ENCODE results near the gene NLRC4. TPM values are rescaled to one million over a fixed set of nuclear protein-coding genes. Genes with fewer than 3 reads are reported as not detected.

Gene NLRC4
- total and polyA plus RNA-seq, 2 of the 8 experiments (the other 6 are each of a cell fraction or from before 2014, with no cell fraction given), result not detected

DNA sequence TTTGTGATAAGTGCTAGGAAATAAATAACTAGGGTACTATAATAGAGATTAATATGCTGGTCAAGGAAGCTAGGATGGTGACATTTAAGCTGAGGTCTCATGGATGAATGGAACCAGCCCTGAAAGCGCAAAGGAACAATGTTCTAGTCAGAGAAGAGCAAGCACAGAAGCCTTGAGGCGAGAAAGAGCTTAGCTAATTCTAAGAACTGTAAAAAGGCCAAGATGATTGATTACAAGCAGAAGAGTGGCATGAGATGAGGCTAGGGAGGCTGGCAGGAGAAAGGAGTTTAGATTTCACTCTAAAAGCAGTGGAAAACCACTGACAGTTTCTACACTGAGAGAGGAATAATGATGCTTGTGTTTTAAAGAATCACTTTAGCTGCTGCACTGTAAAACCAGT lies 9.6 kb upstream of the NLRC4 start (continued):
- TF ChIP-seq, protein P1, sequence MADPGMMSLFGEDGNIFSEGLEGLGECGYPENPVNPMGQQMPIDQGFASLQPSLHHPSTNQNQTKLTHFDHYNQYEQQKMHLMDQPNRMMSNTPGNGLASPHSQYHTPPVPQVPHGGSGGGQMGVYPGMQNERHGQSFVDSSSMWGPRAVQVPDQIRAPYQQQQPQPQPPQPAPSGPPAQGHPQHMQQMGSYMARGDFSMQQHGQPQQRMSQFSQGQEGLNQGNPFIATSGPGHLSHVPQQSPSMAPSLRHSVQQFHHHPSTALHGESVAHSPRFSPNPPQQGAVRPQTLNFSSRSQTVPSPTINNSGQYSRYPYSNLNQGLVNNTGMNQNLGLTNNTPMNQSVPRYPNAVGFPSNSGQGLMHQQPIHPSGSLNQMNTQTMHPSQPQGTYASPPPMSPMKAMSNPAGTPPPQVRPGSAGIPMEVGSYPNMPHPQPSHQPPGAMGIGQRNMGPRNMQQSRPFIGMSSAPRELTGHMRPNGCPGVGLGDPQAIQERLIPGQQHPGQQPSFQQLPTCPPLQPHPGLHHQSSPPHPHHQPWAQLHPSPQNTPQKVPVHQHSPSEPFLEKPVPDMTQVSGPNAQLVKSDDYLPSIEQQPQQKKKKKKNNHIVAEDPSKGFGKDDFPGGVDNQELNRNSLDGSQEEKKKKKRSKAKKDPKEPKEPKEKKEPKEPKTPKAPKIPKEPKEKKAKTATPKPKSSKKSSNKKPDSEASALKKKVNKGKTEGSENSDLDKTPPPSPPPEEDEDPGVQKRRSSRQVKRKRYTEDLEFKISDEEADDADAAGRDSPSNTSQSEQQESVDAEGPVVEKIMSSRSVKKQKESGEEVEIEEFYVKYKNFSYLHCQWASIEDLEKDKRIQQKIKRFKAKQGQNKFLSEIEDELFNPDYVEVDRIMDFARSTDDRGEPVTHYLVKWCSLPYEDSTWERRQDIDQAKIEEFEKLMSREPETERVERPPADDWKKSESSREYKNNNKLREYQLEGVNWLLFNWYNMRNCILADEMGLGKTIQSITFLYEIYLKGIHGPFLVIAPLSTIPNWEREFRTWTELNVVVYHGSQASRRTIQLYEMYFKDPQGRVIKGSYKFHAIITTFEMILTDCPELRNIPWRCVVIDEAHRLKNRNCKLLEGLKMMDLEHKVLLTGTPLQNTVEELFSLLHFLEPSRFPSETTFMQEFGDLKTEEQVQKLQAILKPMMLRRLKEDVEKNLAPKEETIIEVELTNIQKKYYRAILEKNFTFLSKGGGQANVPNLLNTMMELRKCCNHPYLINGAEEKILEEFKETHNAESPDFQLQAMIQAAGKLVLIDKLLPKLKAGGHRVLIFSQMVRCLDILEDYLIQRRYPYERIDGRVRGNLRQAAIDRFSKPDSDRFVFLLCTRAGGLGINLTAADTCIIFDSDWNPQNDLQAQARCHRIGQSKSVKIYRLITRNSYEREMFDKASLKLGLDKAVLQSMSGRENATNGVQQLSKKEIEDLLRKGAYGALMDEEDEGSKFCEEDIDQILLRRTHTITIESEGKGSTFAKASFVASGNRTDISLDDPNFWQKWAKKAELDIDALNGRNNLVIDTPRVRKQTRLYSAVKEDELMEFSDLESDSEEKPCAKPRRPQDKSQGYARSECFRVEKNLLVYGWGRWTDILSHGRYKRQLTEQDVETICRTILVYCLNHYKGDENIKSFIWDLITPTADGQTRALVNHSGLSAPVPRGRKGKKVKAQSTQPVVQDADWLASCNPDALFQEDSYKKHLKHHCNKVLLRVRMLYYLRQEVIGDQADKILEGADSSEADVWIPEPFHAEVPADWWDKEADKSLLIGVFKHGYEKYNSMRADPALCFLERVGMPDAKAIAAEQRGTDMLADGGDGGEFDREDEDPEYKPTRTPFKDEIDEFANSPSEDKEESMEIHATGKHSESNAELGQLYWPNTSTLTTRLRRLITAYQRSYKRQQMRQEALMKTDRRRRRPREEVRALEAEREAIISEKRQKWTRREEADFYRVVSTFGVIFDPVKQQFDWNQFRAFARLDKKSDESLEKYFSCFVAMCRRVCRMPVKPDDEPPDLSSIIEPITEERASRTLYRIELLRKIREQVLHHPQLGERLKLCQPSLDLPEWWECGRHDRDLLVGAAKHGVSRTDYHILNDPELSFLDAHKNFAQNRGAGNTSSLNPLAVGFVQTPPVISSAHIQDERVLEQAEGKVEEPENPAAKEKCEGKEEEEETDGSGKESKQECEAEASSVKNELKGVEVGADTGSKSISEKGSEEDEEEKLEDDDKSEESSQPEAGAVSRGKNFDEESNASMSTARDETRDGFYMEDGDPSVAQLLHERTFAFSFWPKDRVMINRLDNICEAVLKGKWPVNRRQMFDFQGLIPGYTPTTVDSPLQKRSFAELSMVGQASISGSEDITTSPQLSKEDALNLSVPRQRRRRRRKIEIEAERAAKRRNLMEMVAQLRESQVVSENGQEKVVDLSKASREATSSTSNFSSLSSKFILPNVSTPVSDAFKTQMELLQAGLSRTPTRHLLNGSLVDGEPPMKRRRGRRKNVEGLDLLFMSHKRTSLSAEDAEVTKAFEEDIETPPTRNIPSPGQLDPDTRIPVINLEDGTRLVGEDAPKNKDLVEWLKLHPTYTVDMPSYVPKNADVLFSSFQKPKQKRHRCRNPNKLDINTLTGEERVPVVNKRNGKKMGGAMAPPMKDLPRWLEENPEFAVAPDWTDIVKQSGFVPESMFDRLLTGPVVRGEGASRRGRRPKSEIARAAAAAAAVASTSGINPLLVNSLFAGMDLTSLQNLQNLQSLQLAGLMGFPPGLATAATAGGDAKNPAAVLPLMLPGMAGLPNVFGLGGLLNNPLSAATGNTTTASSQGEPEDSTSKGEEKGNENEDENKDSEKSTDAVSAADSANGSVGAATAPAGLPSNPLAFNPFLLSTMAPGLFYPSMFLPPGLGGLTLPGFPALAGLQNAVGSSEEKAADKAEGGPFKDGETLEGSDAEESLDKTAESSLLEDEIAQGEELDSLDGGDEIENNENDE (IDR thresholded peaks at IDR 0.05; ENCODE audit: insufficient replicate concordance, low read length), result no peak
- no peak for TF ChIP-seq SAP30 (IDR thresholded peaks at IDR 0.05; ENCODE audit: insufficient read depth, insufficient replicate concordance, low read length)
- TF ChIP-seq CEBPB (IDR thresholded peaks at IDR 0.05; ENCODE audit: low read depth, low read length), result no peak
- no peak for TF ChIP-seq CTBP2 (IDR thresholded peaks at IDR 0.05; ENCODE audit: borderline replicate concordance, insufficient read depth, insufficient read length, low read length)
- no peak for TF ChIP-seq RBBP5 (IDR thresholded peaks at IDR 0.05; ENCODE audit: borderline replicate concordance, low read depth, low read length)
- TF ChIP-seq GTF2F1 (IDR thresholded peaks at IDR 0.05; ENCODE audit: borderline replicate concordance, low read depth, low read length), result no peak
- TF ChIP-seq EP300 (IDR thresholded peaks at IDR 0.05; ENCODE audit: borderline replicate concordance in 1 of 2, low read depth in 2 of 2, low read length in 2 of 2), result no peak
- TF ChIP-seq TCF12 (IDR thresholded peaks at IDR 0.05; ENCODE audit: low read depth, low read length), result no peak
- no peak for TF ChIP-seq TAF1 (IDR thresholded peaks at IDR 0.05; ENCODE audit: low read depth, low read length)
- no peak for TF ChIP-seq RFX5 (IDR thresholded peaks at IDR 0.05; ENCODE audit: borderline replicate concordance, low read depth, low read length)
- no peak for TF ChIP-seq EZH2 (IDR thresholded peaks at IDR 0.05; ENCODE audit: low read depth, low read length, severe bottlenecking)

Measured in H1 (cell line).